GM19463 (cell line): Measurements from ENCODE around the gene TBC1D17.

Experiments
- ATAC-seq: cut with Tn5 transposase; IDR thresholded peaks from one replicate; pipeline ENCODE4 v1.9.1; 2021; ENCODE audit warnings: mild to moderate bottlenecking, moderate library complexity; ENCODE audit not compliant: unreplicated experiment

The TBC1D17 gene

GRCh38 chr19:49933643-49934042, 56.1 kb downstream of the TBC1D17 start:
- ATAC-seq = no peak

DNA sequence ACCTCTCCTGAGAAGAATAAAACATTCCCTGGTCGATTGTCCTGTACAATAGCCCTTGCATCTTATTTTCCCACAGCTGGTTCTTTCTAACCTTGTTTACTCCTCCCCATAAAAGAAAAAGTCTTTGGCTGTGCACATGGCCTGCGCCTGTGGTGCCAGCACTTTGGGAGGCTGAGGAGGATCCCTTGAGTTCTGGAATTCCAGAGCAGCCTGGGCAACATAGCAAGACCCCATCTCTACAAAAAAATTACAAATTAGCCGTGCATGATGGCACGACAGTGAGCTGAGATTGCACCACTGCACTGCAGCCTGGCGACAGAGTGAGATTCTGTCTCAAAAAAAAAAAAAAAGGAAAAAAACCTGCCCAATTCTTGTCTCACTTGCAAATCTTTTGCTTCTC, 59.0 kb downstream of the TBC1D17 start:
- ATAC-seq = no peak

- ATAC-seq = no peak
Observed at GRCh38 chr19:49937750-49938381, 60.4 kb downstream of the TBC1D17 start.
